Stomach smooth muscle (tissue), 2 donors: ENCODE results near the gene TM4SF1.

Source experiments
- H3K27ac ChIP-seq: one replicate; pipeline ENCODE4 v1.7.0; 2013; ENCODE audit warnings: mild to moderate bottlenecking, low read length, inconsistent platforms
- H3K27me3 ChIP-seq, 2 donors: one replicate each; pipeline ENCODE4 v1.7.0; 2013; ENCODE audit warnings: low read length in 2 of 2; ENCODE audit not compliant: insufficient read depth in 2 of 2, control insufficient read depth in 1 of 2
- H3K36me3 ChIP-seq, 2 donors: one replicate each; pipeline ENCODE4 v1.7.0; 2013; ENCODE audit warnings: low read length in 2 of 2; ENCODE audit not compliant: control insufficient read depth in 2 of 2, insufficient read depth in 2 of 2
- H3K4me1 ChIP-seq: one replicate; pipeline ENCODE4 v1.7.0; 2013; ENCODE audit warnings: low read length; ENCODE audit not compliant: control insufficient read depth, insufficient read depth
- H3K4me3 ChIP-seq, 2 donors: one replicate each; pipeline ENCODE4 v1.7.0; 2013; ENCODE audit warnings: low read length in 2 of 2
- H3K9ac ChIP-seq, 2 donors: one replicate each; pipeline ENCODE4 v1.7.0; 2013; ENCODE audit warnings: low read length in 2 of 2, mild to moderate bottlenecking in 1 of 2
- H3K9me3 ChIP-seq, 2 donors: one replicate each; pipeline ENCODE4 v1.7.0; 2013; ENCODE audit warnings: low read length in 2 of 2; ENCODE audit not compliant: control insufficient read depth in 2 of 2
- donor health status: healthy.
- donor health status: Pancreatic carcinoma.

TM4SF1 gene

DNA sequence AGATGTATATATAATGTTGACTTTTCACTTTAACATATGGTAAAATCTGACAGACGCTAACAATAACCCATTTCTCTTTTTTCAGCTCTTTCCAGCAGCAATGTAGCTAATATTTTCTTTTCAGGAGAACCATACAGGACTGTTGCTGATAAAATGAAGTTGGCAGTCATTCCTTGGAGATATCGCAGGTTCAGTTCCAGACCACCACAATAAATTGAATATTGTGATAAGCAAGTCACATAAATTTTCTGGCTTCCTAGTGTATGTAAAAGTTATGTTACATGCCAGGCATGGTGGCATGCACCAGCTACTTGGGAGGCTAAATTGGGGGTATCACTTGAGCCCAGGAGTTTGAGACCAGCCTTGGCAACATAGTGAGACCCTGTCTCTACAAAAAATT, 31.9 kb upstream of the TM4SF1 start:
- H3K4me3 ChIP-seq: no peak overlapping the region
- H3K9ac ChIP-seq: no peak overlapping the region
- H3K9me3 ChIP-seq: no peaks in the 10 kb centered on the region
- no peaks in the 10 kb centered on the region for H3K36me3 ChIP-seq
- no peak overlapping the region for H3K27ac ChIP-seq
- H3K27me3 ChIP-seq: no peaks in the 10 kb centered on the region
- H3K4me1 ChIP-seq: no peaks in the 10 kb centered on the region

DNA sequence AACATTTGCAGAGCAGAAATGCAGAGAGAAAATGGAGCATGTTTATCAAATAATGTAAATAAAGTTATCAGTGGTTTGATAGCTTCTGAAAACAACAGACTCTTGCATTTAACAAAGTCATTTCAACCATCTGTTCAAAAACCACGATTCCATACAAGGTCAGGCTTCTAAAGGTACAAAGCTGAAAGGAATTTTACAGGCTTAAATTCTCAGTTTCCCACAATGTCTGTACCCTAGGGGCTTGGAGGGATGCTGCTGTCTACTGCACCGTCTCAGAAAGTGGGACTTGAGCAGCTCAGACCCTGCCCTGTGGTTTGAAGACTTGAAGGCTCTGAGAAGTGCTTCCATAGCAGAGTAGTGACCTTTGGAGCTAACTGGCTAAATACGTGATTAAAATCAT, 30.4 kb upstream of the TM4SF1 start:
- Histone ChIP-seq H3K4me3 (no peak overlapping the region), H3K9ac (no peak overlapping the region)

DNA sequence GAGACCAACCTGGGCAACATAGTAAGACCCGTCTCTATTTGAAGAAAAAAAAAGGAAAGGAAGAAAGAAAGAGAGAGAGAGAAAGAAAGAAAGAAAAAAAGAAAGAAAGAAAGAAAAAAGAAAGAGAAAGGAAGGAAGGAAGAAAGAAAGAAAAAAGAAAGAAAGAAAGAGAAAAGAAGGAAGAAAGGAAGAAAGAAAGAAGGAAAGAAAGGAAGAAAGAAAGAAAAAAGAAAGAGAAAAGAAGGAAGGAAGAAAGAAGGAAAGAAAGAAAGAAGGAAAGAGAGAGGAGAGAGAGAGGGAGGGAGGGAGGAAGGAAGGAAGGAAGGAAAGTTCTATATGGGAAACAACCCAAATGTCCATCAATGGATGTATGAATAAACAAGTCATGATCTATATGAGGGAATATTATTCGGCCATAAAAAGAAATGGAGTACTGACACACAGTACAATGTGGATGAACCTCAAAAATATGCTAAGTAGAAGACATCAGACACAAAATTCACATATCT, 28.8 kb upstream of the TM4SF1 start:
- H3K9me3 ChIP-seq: no peaks in the 10 kb centered on the region
- H3K36me3 ChIP-seq: no peaks in the 10 kb centered on the region
- no peaks in the 10 kb centered on the region for H3K27me3 ChIP-seq
- H3K27ac ChIP-seq: no peak overlapping the region
- H3K4me1 ChIP-seq: no peaks in the 10 kb centered on the region
- H3K9ac ChIP-seq: no peak overlapping the region
- H3K4me3 ChIP-seq: no peak overlapping the region

More for the DNA sequence above, 30.4 kb upstream of the TM4SF1 start:
- Histone ChIP-seq H3K27ac (no peak overlapping the region), H3K4me1 (no peaks in the 10 kb centered on the region), H3K9me3 (no peaks in the 10 kb centered on the region), H3K36me3 (no peaks in the 10 kb centered on the region), H3K27me3 (no peaks in the 10 kb centered on the region)

DNA sequence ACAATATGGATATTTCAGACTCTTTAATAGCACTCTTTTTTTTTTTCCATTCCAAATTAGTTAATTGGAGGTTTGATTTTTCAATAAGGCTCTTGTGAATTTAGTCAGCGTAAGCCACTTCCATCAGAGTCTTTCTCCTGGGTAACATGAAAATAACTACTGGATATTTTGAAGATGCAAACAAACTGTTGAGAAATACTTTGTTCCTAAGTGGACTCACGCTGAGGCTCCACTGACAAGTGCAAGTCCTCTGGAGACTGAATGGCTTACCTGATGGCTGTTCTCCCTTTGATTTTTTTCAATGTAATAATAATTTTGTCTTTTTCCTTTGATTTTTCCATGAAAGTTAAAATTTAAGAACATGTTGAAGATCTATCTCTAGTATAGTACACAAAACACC, 26.0 kb upstream of the TM4SF1 start:
- no peaks in the 10 kb centered on the region for H3K36me3 ChIP-seq
- no peak overlapping the region for H3K27ac ChIP-seq
- H3K27me3 ChIP-seq: no peaks in the 10 kb centered on the region
- H3K4me1 ChIP-seq: no peaks in the 10 kb centered on the region
- H3K4me3 ChIP-seq: no peak overlapping the region
- H3K9me3 ChIP-seq: no peaks in the 10 kb centered on the region
- H3K9ac ChIP-seq: no peak overlapping the region

DNA sequence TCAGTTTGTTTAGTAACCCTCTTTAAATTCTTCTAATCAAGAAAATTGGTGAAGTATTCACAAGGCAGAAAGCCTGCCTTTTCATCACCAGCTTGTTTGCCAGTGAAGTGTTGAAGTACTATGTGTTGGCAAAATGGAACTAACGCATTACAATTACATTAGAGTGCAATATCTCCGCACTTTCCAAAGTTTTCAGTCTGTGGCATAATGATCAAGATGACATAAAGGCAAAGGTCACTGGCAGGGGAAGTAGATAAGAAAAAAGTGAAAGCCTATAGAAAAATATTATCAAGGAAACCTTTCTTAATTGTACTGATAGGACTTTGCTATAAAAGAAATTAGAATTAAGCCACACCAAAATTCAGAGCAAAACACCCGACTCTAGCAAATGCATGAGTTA, 25.0 kb upstream of the TM4SF1 start:
- H3K4me1 ChIP-seq: no peaks in the 10 kb centered on the region
- H3K27me3 ChIP-seq: no peaks in the 10 kb centered on the region
- no peaks in the 10 kb centered on the region for H3K36me3 ChIP-seq
- H3K4me3 ChIP-seq: no peak overlapping the region
- H3K9ac ChIP-seq: no peak overlapping the region
- no peaks in the 10 kb centered on the region for H3K9me3 ChIP-seq
- H3K27ac ChIP-seq: no peak overlapping the region

DNA sequence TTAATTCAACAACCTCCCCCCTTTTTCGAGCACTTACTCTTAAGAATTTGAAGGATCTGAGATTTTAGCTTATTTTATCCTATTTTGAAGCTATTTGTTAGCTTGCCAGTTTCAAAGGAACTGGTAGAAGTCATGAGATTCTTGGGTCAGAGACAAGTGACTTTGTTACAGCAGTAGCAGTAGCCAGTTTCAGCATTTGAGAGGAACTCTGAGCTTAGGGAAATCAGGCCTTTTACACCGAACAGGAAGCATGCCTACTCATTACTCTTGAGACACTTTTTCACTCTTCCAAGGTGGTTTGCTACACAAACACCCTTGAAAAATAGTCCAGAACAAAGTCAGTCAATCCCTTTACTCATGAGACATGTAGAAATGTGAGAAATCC, 24.5 kb upstream of the TM4SF1 start:
- Histone ChIP-seq H3K9me3 (no peaks in the 10 kb centered on the region), H3K27ac (no peak overlapping the region), H3K4me3 (no peak overlapping the region), H3K27me3 (no peaks in the 10 kb centered on the region), H3K36me3 (no peaks in the 10 kb centered on the region), H3K4me1 (no peaks in the 10 kb centered on the region), H3K9ac (no peak overlapping the region)

DNA sequence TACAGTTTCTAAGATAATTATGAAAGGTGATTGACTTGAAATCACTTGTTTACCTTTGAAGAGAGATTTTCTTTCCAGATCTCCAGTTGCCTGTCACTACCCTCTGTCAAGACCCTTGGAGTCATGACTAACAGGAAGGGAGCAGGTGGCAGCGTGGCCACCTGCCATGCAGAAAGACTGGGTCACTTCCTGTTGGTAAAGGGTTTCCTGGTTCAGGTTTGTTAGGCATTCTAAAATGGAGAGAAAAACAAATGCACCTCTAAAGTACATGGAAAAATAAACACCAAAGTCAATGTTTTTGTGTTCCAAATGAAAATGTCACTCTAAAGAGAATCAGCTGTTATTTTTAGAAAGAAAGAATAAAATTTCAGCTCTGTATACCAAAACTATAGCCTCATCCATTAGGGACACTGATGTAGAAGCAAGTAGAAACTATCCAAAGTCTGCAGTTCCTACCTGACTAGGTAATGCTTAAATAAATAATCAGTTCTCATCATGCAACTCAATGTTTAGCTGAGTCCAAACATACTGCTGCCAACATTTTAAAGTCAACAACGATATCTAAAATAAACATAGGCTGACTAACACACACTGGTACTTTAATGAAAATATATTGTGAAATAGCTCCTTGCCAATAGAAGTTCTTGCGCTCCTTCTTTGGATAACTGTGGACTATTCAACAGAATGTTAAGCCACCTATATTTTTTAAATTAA, 23.9 kb upstream of the TM4SF1 start:
- H3K4me1 ChIP-seq: no peaks in the 10 kb centered on the region
- no peak overlapping the region for H3K9ac ChIP-seq
- no peak overlapping the region for H3K27ac ChIP-seq
- no peaks in the 10 kb centered on the region for H3K9me3 ChIP-seq
- H3K27me3 ChIP-seq: no peaks in the 10 kb centered on the region
- H3K36me3 ChIP-seq: no peaks in the 10 kb centered on the region
- no peak overlapping the region for H3K4me3 ChIP-seq

DNA sequence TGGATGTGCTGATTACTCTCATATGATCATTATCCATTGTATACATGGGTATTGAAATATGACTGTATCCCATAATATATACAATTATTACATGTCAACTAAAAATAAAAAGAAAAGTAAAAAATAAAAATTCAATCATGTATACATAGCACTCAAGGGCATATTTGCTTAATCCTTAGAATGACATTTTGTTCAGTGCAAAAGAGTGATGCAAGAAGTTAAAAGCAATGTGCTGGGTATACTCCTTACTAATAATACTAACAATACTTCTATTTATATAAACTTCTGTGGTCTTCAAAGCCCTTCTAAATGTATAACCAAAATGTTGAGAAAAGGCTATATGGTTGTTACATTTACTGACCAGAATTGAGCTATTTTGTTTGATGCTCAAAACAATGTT, 23.2 kb upstream of the TM4SF1 start:
- H3K4me3 ChIP-seq: no peak overlapping the region
- no peak overlapping the region for H3K27ac ChIP-seq
- H3K4me1 ChIP-seq: no peaks in the 10 kb centered on the region
- H3K27me3 ChIP-seq: no peaks in the 10 kb centered on the region
- no peaks in the 10 kb centered on the region for H3K9me3 ChIP-seq
- H3K9ac ChIP-seq: no peak overlapping the region
- no peaks in the 10 kb centered on the region for H3K36me3 ChIP-seq

DNA sequence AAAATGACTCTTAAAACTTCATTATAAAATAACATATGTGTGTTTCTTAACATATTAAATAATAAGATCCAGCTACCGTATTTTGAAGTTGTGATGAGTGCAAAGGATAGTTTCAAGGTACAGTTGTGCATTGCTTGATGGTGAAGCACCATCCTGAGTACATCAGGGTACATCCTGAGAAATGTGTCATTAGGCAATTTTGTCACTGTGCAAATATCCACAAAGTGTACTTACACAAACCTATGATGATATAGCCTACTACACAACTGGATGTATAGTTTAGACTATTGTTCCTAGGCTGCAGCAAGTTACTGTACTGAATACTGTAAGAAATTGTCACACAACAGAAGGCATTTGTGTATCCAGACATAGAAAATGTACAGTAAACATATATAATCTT, 20.8 kb upstream of the TM4SF1 start:
- no peaks in the 10 kb centered on the region for H3K27me3 ChIP-seq
- no peaks in the 10 kb centered on the region for H3K36me3 ChIP-seq
- H3K9ac ChIP-seq: no peak overlapping the region
- no peaks in the 10 kb centered on the region for H3K9me3 ChIP-seq
- H3K4me3 ChIP-seq: no peak overlapping the region
- H3K4me1 ChIP-seq: no peaks in the 10 kb centered on the region
- no peak overlapping the region for H3K27ac ChIP-seq

DNA sequence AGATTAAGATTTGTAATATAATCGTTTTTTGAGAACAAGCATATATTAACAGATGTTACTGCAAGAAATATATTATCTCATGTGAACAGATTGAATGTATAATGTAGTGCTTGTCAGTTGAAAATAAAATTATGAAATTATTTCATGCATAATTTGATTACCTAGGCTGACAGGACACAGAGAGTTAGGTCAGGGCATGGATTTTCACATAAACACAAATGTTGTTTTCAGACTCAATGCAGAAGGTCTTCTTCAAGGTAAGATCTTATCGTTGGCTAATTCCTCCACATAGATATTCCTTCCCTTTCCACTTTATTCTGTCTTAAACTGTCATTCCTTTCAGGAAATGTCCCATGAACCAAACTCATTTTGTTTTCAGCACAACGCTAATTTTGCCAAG, 20.1 kb upstream of the TM4SF1 start:
- no peak overlapping the region for H3K27ac ChIP-seq
- no peaks in the 10 kb centered on the region for H3K9me3 ChIP-seq
- no peaks in the 10 kb centered on the region for H3K4me1 ChIP-seq
- no peaks in the 10 kb centered on the region for H3K27me3 ChIP-seq
- no peak overlapping the region for H3K4me3 ChIP-seq
- H3K9ac ChIP-seq: no peak overlapping the region
- no peaks in the 10 kb centered on the region for H3K36me3 ChIP-seq

DNA sequence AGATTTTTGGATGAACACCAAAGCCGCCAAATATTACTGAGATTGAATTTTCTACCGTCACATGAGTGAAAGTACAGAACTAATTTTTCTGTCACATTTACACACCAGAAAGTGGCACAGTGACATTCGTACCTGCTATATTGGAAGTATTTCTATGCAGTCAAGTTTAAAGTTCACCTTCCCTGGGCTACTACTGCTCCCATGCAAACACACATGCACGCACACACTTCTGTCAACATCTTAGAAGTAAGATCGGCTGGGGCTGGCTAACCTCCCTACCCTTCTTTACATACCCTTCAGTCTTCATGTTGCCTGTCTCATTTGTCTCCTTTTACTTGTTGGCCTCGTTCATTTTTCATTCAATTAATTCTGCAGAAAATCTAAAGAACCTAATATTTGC, 19.0 kb upstream of the TM4SF1 start:
- Histone ChIP-seq H3K27ac (no peak overlapping the region), H3K4me3 (no peak overlapping the region), H3K4me1 (no peaks in the 10 kb centered on the region)

More for the DNA sequence above, 19.0 kb upstream of the TM4SF1 start:
- Histone ChIP-seq H3K36me3 (no peaks in the 10 kb centered on the region), H3K27me3 (no peaks in the 10 kb centered on the region), H3K9ac (no peak overlapping the region), H3K9me3 (no peaks in the 10 kb centered on the region)
